NCI-H187 treated with DMSO at 0.1 percent for 48 hours (cell line): ENCODE data around the gene MPZL1.

Experiments
- DNase-seq: peaks from one replicate; lab custom pipeline; 2025; lab: John Stamatoyannopoulos, UW

The MPZL1 gene

DNA sequence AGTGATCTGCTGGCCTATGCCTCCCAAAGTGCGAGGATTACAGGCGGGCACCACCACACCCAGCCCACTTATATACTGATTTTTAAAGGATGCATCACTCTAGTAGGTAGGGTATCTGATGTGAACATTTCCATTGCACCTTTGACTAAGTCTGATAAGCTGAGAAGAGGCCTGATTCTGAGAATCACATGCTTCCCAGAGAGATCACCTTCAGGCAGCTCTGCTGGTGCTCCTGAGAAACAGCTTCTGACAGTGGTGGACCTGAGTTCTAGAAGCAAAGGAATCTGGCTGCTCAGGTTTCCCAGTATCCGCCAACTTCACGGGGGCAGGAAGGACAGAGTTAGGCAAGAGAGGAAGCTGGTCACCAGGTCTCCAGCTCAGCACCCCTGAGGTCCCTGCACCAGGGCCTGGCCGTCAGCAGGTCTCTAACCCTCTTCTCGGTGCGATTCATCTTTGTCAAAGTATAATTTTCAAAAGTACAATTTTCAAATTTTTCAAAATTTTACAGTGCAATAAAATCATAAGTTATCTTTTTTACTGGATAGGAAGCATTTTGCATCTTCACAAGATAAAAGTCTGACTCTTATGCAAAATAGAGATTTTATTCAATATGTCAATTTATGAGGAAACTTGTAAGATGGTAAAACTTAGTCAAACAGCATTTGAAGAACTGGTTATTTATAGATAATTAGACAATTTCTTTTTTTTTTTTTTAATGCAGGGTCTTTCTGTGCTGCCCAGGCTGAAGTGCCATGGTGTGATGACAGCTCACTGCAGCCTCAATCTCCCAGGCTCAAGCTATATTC is 25.8 kb upstream of the MPZL1 start:
- DNase-seq: no peak

DNA sequence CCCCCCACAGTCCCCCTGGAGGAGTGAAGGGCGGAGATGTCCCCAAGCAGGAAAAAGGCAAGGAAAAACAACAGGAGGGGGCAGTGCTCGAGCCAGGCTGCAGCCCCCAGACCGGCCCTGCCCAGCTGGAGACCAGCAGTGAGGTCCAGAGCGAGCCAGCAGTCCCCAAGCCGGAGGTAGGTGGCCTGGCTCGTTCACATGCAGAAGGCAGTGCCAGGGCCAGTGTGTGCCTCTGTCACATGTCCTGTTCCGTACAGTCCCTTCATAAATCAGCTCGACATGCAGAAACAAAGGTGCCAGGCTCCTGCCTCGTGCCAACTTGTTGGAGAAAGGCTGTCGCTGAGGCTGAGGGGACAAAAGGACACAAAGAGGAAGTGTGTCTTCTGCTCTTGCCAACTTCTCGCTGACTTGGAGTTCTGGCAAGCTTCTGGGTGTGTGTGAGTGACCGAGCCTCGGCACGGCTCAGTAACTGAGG is 24.1 kb upstream of the MPZL1 start:
- DNase-seq: no peak

DNA sequence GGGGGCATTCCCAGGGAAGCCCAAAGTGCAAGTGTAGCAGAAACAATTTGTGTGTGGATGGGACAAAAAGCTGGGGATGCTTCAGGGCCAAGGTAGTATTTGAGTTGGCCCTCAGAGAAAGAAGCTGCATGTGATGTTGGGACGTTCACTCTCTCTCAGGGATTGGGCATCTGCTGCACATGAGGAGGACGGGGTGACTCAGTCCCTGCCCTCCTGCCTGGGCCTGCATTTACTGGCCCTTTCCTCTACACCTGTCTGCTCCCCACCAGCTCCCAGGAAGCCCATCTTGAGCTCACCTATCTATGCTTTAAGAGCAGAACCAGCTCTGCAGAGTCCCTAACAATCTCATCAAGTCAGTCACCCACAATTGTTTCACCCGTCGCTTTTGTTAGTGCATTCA is 23.5 kb upstream of the MPZL1 start:
- no peak for DNase-seq

DNA sequence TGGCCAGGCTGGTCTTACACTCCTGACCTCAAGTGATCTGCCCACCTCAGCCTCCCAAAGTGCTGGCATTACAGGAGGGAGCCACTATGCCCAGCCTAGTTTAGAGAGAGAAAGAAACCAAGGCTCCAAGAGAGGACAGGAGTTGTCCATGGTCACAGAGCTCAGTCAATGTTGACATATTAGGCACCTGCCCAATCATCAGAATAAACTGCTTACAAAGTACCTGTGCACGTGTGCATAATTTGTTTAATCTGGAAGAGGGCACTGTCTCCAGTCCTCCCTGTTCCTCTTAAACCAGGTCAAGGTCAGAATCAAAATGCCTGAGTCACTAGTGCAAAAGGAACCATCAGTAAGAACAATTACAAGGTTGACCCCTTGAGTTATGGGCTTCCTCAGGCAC is 20.3 kb upstream of the MPZL1 start:
- DNase-seq: no peak

DNA sequence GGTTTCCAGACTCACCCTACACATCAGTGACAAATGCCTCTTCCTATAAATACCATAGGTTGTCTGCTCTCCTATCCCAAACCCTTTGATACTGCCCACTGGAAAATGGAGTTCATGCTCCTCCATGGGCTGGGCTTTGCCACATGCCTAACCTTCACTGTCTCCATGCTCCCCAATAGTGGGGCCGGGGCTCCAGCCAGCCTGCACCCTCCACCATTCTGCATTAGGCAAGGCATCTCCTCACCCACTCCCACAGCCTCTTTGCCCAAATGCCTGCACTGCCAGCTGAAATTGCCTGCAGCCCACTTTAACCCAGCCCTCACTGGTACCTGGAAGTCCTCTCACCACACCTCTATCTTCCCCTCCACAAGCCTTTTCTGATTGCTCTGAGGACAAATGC is 18.2 kb upstream of the MPZL1 start:
- no peak for DNase-seq

DNA sequence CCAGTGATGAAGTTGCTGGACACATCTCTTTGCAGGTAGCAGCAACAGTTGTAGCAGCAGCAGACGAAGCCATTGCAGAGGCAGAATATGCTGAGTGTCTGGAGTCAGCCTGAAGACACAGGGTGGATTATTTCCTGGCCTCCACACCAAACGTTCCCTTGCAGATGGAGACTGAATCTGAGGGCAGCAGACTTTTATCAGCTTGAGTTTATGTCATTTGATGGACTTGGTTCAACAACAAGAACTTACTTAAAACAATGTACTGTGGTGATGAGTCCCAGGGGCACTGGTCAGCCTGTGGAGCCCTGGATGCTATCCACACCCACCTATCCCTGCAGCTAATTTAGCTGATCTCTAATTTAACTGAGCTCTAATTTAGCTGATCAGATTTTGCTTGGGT is 17.1 kb upstream of the MPZL1 start:
- no peak for DNase-seq

DNA sequence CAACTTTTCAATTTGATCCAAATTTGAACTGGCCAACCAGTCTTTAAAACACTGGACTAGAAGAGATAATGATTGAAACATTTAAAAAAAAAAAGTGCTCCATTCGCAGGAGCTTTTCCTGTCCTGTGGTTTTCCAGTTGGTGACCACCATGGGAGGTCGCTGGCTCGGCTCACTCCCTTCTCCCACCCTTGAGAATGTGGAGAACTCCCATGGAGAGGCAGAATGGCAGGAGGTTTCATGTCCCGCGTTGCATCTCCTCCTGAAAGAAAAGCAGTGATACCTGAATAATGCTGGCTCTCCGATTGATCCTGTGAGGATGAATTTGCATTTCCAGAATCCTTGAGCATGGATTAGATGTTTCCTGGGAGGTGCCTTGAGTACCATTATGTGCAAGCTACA is 16.5 kb upstream of the MPZL1 start:
- no peak for DNase-seq

DNA sequence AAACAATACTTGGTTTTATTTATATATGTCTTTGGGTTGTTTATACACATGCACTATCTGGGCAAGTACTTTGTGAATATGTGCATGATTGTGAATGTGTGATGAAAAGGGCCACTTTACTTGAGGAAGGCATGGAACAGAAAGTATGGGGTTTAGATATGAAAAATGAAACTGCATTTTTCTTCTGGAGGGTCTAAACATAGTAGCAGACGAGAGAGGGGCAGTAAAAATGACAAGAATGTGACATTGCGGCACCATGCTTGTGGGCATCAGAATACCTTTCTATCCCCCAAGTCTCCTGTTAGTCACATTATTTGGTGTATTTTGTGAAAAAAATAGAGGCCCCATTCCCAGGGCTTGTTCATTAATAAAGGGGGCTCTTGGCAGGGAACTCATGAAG is 15.4 kb upstream of the MPZL1 start:
- no peak for DNase-seq

DNA sequence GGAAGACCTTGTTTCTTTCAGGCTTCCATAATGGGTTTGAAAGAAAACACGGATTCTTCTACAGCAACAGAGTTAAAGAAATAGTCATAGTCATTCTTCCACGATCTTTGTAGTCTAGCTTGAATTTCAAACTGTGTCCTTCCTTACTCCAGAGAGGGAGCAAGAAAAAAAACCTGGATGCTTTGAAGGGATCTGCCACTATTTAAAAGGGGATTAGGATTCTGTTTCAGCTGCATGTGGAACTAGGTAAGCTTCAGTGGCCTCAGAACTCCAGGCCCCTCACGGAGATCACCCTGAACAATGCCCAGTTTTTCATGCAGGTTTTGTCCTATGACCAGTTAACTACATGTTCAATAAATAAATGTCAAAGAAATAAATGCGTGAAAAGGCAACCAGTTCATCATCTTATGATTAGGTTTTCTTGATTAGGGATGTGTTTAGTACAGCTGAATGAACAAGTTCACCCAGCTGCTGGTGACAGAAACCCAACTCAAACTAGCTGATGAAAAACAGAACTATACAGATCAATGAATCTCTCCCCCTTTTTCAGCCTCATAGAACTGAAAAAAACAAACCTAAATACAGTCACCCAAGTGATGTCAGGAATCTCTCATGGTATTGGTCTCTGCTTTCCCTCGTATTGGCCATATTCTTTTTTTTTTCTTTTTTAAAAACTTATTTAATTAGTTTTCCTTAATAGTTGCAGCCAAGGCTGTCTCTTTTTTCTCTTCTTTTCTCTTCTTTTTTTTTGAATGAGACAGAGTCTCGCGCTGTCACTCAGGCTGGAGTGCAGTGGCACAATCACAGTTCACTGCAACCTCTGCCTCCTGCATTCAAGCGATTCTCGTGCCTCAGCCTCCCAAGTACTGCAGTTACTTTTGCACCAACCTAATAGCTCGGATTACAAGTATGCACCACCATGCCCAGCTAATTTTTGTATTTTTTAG is 14.6 kb upstream of the MPZL1 start:
- DNase-seq: no peak

DNA sequence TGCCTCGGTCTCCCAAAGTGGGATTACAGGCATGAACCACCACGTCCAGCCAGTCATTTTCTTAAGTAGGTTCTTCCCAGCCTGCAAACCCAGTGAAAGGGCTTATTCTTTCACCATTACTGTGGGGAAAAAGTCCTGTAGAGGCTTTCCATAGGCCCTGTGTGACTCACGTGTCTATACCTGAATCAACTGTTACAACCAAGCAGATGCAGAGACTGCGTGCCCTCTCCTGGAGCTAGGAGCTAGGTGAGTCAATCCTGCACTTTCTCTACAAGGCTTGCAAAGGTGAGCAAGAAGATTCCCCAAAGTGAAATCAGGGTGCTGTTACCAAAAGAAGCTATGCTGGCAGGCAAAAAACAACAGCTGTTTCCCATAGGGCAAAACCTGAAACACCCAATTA is 13.8 kb upstream of the MPZL1 start:
- DNase-seq: no peak

DNA sequence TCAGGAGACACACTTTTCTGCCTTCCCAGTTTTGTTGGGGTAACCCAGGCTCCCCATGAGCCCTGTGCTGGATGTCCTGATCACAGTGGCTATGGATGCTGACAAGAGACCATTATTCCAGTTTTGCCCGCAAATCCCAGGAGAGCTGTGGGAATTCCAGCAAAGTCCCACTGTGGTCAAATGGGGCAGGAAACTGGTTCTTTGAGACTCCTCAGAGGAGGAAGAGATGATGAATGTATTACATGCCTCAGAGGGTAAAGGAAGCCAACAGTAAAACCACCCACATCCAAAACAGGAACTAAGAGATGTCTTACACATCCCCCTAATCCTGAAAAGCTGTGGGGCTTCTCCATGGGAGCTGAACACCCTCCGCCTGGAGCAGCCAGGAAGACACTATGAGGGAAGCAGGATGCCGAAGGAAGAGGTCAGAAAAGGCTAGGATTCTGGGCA is 12.8 kb upstream of the MPZL1 start:
- DNase-seq: no peak

DNA sequence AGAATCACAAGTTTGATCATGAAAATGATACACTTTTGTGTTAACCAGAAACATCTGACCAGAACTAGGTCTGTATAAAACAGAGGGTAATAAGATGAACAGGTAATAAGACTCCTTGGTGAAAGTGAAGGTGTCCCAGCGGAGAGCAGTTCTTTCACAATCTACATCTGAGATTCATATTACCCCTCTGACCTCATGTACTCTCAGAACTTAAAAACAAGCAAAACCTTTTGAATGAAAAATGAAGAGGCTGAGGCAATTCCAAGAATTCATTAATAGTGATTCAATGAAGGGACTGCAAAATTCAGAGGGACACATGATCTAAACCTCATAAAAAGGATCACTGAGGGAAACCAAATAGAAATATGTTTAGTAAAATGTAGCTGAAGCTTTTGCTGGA is 10.9 kb upstream of the MPZL1 start:
- DNase-seq: no peak

DNA sequence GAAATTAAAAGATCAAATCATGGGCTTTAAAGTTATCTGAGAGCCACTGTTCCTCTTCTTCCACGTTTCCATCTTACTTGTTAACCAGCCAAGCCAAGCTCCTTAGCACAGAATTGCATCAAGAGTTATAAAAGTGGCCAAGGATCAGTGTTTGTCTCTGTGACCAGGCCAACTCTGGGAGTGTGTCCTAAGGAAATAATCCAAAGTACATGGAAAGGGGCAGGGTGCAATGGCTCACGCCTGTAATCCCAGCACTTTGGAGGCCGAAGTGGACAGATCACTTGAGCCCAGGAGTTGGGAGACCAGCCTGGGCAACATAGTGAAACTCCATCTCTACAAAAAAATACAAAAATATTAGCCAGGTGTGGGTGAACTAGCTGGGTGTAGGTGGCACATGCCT is 10.0 kb upstream of the MPZL1 start:
- DNase-seq: no peak

DNA sequence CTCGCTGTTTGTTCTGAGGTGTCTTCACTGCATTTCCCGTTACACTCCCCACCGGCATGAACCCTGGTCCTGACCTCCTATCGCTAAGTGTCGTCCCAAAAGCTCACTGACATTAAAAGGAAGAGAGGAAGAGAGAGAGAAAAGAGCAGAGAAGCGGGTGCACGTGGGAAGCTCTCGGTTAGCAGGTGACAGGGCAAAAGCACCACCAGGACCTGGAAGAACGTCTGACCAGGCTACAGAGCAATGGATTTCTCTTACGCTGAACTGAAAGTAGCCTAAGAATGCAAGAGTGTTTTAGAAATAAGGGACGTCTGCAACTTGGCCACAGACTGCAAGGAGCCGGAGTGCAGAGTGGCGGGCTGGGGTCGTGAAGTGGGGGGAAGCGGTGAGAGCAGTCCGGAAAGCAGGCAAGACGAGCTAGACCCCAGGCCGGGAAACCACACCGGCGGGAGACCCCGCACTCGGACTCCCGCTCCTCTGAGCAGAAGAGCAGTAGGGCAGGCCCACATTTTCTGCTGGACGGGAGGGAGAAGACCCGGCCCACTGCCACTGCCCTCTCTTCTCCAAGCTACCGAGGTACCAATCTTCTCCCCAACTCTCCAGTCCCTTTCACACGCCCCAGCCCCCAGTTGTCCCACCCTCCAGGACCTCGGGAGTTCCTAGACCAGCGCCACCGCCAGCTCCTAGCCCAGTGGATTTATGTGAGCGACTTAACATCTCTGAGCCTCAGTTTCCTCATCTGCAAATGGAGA is 8.3 kb upstream of the MPZL1 start:
- DNase-seq: no peak

DNA sequence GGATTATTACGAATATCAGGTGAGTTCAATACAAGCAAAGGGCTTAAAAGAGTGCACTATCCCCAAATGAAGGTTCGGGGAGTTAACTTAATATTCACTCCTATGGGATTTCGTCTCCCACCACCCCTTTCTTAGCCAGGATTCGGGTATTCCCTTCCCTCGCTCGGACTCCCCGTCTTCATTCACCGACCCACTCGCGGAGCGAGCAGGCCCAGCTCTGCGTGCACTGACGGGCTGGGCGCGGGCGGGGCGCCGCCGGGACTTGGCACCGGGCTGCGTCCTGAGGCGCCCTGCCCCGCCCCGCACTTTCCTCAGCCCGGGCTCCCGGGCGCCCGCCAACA is 7.7 kb upstream of the MPZL1 start:
- no peak for DNase-seq

DNA sequence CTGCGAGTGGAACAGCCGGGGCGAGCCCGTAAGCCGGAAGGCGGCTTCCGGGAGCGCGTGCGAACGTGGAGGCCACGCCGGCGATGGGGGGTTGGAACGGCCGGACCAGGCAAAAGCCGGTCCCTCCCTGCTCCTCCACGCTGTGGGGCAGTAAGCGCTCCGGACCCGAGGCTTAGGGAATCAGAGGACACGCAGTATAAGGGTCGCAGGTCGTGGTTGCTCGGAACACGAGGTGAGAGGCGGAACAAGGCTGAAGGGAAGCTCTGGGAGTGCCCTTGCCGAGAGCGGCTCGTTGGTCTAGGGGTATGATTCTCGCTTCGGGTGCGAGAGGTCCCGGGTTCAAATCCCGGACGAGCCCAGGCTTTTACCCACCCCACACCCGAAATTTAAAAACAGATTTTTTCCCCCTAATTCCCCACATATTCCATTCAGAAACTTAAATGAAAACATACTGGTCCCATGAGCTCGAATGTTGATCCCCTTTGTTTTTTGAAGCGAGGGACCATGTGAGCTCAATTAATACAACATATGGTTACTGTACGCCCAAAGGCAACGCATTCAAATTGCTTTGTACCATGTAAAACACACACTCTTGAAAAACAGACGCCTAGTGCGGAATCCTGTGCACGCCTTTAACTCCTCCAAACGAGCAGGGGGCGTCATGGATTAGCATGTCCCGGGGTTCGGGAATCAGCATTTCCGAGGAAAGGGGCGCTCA is 7.2 kb upstream of the MPZL1 start:
- peak; percentile 82 for DNase-seq

DNA sequence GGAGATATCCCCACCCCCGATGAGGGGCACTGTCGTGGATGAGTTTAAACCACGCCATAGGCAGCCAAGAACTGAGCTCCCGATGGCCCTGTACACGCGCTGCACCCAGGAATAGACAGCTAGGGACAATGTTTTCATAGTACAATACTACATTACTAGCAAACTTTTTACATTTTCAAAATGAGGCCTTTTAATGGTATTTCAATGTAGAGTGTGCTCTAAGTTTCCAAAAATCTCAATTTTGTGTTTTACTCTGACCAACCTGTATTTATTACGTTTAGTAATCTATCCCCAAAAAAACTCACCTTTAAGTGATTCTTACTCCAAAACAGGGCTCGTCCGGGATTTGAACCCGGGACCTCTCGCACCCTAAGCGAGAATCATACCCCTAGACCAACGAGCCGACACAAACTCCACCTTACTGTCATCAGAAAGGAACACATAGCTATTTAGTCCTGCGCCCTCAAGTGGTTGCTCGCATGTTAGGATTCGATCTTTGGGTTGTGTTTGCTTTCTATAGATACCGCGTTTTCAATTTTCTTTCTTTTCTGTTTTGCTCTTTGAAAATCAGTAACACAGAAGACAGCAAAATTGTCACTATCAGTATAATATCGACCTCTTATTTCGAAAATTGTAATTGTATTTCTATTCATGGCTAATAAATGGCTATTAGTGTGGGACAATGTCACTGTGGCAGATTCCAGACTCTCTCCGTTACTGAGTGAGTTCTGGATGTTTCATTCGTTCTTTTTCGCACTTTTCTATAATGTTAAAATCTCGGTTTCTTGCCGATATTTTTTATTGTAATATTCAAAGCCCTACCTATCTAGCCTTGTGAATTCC is 6.4 kb upstream of the MPZL1 start:
- peak; percentile 90 for DNase-seq

DNA sequence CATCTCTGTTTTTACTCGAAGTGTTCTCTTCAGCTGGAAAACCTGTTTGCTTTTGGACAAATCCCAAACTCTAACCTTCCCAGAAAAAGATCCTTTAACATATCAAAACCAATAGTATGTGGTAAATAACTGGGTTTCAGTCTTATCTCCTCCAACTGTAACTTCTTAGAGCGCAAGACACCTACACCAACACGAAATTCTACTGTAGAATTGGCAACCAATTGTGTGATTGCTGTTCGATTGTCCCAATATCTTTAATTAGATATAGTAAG is 5.8 kb upstream of the MPZL1 start:
- DNase-seq: no peak

DNA sequence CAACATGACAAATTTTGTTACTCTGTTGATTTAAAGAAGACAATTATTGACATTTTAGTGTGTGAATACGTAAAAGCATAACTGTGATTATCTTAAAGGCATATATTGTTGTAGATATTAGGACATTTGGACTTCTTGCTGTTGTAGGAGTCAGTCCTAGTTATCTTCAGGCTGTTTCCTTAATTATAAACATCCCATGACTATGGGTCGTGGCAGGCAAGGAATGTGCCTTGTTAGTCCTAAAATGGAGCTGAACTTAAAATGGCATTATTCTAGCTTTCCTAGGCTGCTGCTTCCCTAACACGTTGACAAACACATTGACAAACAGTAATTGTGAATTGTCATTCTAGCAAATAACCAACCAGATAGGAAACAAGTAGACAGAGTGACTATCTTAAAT is 4.4 kb upstream of the MPZL1 start:
- no peak for DNase-seq

DNA sequence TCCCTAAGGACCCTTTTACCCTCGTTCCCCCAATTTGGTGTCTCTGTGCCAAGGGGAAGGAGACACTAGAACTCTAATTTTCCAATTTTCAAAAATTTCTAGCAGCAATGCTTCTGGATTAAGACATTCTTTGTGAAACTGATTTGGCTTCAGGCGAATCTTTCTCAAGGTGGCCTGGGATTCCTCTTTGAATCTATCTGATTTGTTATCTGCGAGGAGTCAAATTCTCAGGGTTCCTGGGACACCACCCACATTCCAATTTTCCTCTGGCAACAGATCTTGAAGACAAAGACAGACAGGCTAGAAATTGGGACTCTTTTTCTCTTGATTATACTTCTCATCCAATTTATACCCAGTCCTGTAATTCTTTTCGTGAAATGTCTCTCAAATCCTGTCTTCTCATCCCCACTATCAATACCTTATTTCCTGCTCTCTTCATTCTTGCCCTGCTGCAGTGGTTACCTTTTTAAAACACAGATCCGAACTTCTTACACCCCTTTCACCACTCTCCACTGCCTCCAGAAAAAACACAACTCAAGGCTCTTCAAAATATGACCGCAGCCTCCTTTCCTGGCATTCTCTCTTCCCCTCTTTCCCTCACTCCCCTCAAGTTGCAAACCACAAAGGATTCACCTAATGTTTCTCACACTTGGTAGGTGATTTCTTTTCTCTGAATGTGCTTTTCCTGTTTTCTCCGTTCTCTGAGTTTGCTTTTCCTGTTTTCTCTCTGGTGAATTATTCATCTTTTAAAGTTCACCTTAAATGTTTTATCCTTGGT is 2.7 kb upstream of the MPZL1 start:
- no peak for DNase-seq
